Measurements from ENCODE around the gene LRP1B.
A peak's percentile ranks its signal among the peaks of the same experiment; 100 is the strongest.

Gene LRP1B

GRCh38 chr2:141113301-141113700, 1017.5 kb downstream of the LRP1B start:
- no peak for TF ChIP-seq CTCF (conservative IDR thresholded peaks at IDR 0.05; ENCODE audit: low read depth, low read length)
- no peak overlapping the region for H3K4me3 ChIP-seq (ENCODE audit: low read length)
- DNase-seq (ENCODE audit: low read depth) = no peak

- H3K4me3 ChIP-seq (ENCODE audit: low read length) = no peak overlapping the region
- peak; percentile 51 for TF ChIP-seq CTCF (conservative IDR thresholded peaks at IDR 0.05; ENCODE audit: low read depth, low read length)
- no peak for DNase-seq (ENCODE audit: low read depth)
These were observed 1021.2 kb downstream of the LRP1B start for GRCh38 chr2:141109633-141110032.

GRCh38 chr2:141105763-141106162, 1025.1 kb downstream of the LRP1B start:
- no peak for TF ChIP-seq CTCF (conservative IDR thresholded peaks at IDR 0.05; ENCODE audit: low read depth, low read length)
- no peak for DNase-seq (ENCODE audit: low read depth)
- no peak overlapping the region for H3K4me3 ChIP-seq (ENCODE audit: low read length)

GRCh38 chr2:141103216-141103615, 1027.6 kb downstream of the LRP1B start:
- no peak overlapping the region for H3K4me3 ChIP-seq (ENCODE audit: low read length)
- DNase-seq (ENCODE audit: low read depth) = no peak
- no peak for TF ChIP-seq CTCF (conservative IDR thresholded peaks at IDR 0.05; ENCODE audit: low read depth, low read length)

GRCh38 chr2:141079231-141079630, 1051.6 kb downstream of the LRP1B start:
- no peak for TF ChIP-seq CTCF (conservative IDR thresholded peaks at IDR 0.05; ENCODE audit: low read depth, low read length)
- DNase-seq (ENCODE audit: low read depth) = no peak
- no peak overlapping the region for H3K4me3 ChIP-seq (ENCODE audit: low read length)

- DNase-seq (ENCODE audit: low read depth) = no peak
- H3K4me3 ChIP-seq (ENCODE audit: low read length) = no peak overlapping the region
- TF ChIP-seq CTCF (conservative IDR thresholded peaks at IDR 0.05; ENCODE audit: low read depth, low read length) = no peak
These were observed 1055.1 kb downstream of the LRP1B start for GRCh38 chr2:141075753-141076152.

- TF ChIP-seq CTCF (conservative IDR thresholded peaks at IDR 0.05; ENCODE audit: low read depth, low read length) = no peak
- no peak overlapping the region for H3K4me3 ChIP-seq (ENCODE audit: low read length)
- no peak for DNase-seq (ENCODE audit: low read depth)
These were observed 1062.6 kb downstream of the LRP1B start for GRCh38 chr2:141068053-141068682.
